ENCODE measurements around the gene POLR1D. TPM values are rescaled to one million over a fixed set of nuclear protein-coding genes. Genes with fewer than 3 reads are reported as not detected.

The POLR1D gene
- total and polyA plus RNA-seq, 8 donors = 43.7 to 230 (median 139) TPM

GRCh38 chr13:27601803-27602202 lies 19.9 kb upstream of the POLR1D start:
- TF ChIP-seq POLR2A (IDR thresholded peaks at IDR 0.05) = no peak
- Histone ChIP-seq H3K4me3 (no peak overlapping the region), H3K27ac (no peak overlapping the region), H3K4me1 (peaks cover 5 to 68% (median 38%) of the 10 kb centered on the region in 4 donors), H3K27me3 (no peaks in the 10 kb centered on the region), H3K9me3 (no peaks in the 10 kb centered on the region), H3K36me3 (no peaks in the 10 kb centered on the region)
- intact Hi-C loops (cut with DNase I; ENCODE audit: low total_unique reads) = no loop called here
- WGBS, 5 donors = 91 to 100% (median 99%) methylated on average over 2 of the region's 2 CpGs
- no peak for DNase-seq

DNA sequence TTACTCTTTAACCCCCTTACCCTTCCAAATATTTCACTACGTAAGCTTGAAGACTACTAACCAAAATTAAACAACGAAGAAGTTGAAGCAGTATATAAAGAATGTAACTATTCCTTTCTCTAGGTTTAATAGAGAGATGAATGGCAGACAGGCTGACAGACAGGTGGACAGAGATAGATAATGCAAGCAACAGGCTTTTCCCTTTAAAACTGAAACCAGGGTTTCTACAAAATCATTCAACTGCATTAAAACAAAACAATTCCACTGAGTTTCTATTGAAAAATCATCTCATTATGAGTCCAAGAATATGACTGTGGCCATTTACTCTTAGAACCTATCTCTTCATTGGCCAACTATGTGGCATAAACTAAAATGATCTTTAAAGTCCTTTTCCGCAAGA lies 16.6 kb upstream of the POLR1D start:
- TF ChIP-seq, protein P1, sequence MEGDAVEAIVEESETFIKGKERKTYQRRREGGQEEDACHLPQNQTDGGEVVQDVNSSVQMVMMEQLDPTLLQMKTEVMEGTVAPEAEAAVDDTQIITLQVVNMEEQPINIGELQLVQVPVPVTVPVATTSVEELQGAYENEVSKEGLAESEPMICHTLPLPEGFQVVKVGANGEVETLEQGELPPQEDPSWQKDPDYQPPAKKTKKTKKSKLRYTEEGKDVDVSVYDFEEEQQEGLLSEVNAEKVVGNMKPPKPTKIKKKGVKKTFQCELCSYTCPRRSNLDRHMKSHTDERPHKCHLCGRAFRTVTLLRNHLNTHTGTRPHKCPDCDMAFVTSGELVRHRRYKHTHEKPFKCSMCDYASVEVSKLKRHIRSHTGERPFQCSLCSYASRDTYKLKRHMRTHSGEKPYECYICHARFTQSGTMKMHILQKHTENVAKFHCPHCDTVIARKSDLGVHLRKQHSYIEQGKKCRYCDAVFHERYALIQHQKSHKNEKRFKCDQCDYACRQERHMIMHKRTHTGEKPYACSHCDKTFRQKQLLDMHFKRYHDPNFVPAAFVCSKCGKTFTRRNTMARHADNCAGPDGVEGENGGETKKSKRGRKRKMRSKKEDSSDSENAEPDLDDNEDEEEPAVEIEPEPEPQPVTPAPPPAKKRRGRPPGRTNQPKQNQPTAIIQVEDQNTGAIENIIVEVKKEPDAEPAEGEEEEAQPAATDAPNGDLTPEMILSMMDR (IDR thresholded peaks at IDR 0.05) = no peak
- no peak for TF ChIP-seq POLR2AphosphoS5 (IDR thresholded peaks at IDR 0.05)
- TF ChIP-seq EP300 (IDR thresholded peaks at IDR 0.05) = no peak
- no peak for TF ChIP-seq POLR2A (IDR thresholded peaks at IDR 0.05)
- Histone ChIP-seq H3K4me3 (no peak overlapping the region), H3K27me3 (no peaks in the 10 kb centered on the region), H3K27ac (no peak overlapping the region), H3K36me3 (no peaks in the 10 kb centered on the region), H3K9me3 (no peaks in the 10 kb centered on the region), H3K4me1 (peaks cover 0 to 65% (median 36%) of the 10 kb centered on the region in 4 donors)
- intact Hi-C loops (cut with DNase I; ENCODE audit: low total_unique reads) = no loop called here
- 45 to 87% (median 74%) methylated on average over 3 of the region's 3 CpGs for WGBS, 5 donors
- no peak for DNase-seq

GRCh38 chr13:27605610-27606200 lies 16.0 kb upstream of the POLR1D start:
- Histone ChIP-seq H3K4me1 (peaks cover 0 to 65% (median 33%) of the 10 kb centered on the region in 4 donors), H3K4me3 (no peak overlapping the region), H3K36me3 (no peaks in the 10 kb centered on the region), H3K9me3 (no peaks in the 10 kb centered on the region), H3K27me3 (no peaks in the 10 kb centered on the region), H3K27ac (no peak overlapping the region)
- TF ChIP-seq POLR2AphosphoS5 (IDR thresholded peaks at IDR 0.05) (no peak), EP300 (IDR thresholded peaks at IDR 0.05) (no peak)
- TF ChIP-seq, protein P1 (IDR thresholded peaks at IDR 0.05) = no peak
- peak in 1 of 2 donors; percentile 50 for DNase-seq
- 21 to 48% (median 34%) methylated on average over 2 of the region's 2 CpGs for WGBS, 5 donors
- intact Hi-C loops (cut with DNase I; ENCODE audit: low total_unique reads) = no loop called here

DNA sequence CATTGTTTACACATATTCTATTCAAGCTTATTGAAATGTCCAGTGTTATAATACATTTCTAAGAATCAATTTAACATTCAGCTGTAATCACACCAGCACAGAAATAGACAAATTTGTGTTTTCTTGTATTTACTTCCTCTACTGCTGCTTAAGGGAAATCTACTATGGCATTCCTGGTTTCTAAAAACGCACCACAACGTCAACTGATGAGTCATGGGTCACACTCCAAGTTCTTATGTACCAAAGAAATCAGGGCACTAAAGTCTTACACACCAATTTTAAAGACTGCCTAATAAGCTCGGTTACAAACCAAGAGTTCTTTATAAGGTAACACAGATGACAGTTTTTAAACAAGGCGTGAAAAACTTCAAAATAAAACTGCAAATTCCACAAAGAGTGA lies 14.6 kb upstream of the POLR1D start:
- peak overlapping the region in 3 of 5 donors; percentile 12 to 31 (median 24) for H3K27ac ChIP-seq
- intact Hi-C loops (cut with DNase I; ENCODE audit: low total_unique reads) = no loop called here
- peaks cover 0 to 65% (median 33%) of the 10 kb centered on the region in 4 donors for H3K4me1 ChIP-seq
- TF ChIP-seq, protein P1 (IDR thresholded peaks at IDR 0.05) = no peak
- TF ChIP-seq POLR2AphosphoS5 (IDR thresholded peaks at IDR 0.05) = peak in 1 of 3 donors; percentile 70
- no peak for TF ChIP-seq POLR2A (IDR thresholded peaks at IDR 0.05)
- TF ChIP-seq EP300 (IDR thresholded peaks at IDR 0.05) = no peak
- no peaks in the 10 kb centered on the region for H3K27me3 ChIP-seq
- 27 to 43% (median 38%) methylated on average over 4 of the region's 4 CpGs for WGBS, 5 donors
- no peaks in the 10 kb centered on the region for H3K36me3 ChIP-seq
- H3K4me3 ChIP-seq = no peak overlapping the region
- H3K9me3 ChIP-seq = no peaks in the 10 kb centered on the region
- peak in 1 of 2 donors; percentile 81 for DNase-seq

DNA sequence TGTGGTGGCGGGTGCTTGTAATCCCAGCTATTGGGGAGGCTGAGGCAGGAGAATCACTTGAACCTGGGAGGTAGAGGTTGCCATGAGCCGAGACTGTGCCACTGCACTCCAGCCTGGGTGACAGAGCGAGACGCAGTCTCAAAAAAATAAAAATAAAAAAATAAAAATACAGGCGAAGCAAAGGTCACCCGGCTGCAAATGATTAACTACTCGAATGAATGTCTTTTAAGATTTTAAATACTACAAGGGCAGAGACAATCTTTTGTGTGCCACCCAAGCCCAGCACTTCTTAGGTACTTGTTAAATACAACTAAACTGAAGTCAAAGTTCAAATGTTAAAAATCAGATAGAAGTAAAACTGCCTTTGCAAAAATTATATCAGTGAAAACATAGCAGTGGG lies 8.1 kb upstream of the POLR1D start:
- 36 to 66% (median 62%) methylated on average over 7 of the region's 7 CpGs for WGBS, 5 donors
- intact Hi-C loops (cut with DNase I; ENCODE audit: low total_unique reads) = no loop called here
- no peak overlapping the region for H3K4me3 ChIP-seq
- peaks cover 0 to 11% (median 0%) of the 10 kb centered on the region in 4 donors for H3K9me3 ChIP-seq
- peaks cover 21 to 79% (median 40%) of the 10 kb centered on the region in 4 donors for H3K4me1 ChIP-seq
- no peaks in the 10 kb centered on the region for H3K36me3 ChIP-seq
- H3K27ac ChIP-seq = peak overlapping the region in 3 of 5 donors; percentile 13 to 46 (median 23)
- DNase-seq = peak in 1 of 2 donors; percentile 53
- TF ChIP-seq EP300 (IDR thresholded peaks at IDR 0.05) (no peak), POLR2A (IDR thresholded peaks at IDR 0.05) (no peak), POLR2AphosphoS5 (IDR thresholded peaks at IDR 0.05) (no peak)
- TF ChIP-seq, protein P1 (IDR thresholded peaks at IDR 0.05) = no peak
- H3K27me3 ChIP-seq = no peaks in the 10 kb centered on the region
